HT-29 (cell line): ENCODE data around the gene SSBP4. TPM values are rescaled to one million over a fixed set of nuclear protein-coding genes. Genes with fewer than 3 reads are reported as not detected.

Source experiments
- DNase-seq: peaks from one replicate; pipeline ENCODE4 v3.0.0-alpha.2; 2015; ENCODE audit warnings: low spot score
- total RNA-seq: library from RNA; depleted of rRNA; stranded (reverse); fragments of >200 nt; shearing (Covaris generic); gene quantifications from 2 replicates; pipeline ENCODE4 v1.2.3, GENCODE V29; 2014

SSBP4 gene
- total RNA-seq, 1 experiment from 2014 or later = 87.1 TPM

- no peak for DNase-seq
Observed at GRCh38 chr19:18467978-18468377, 48.8 kb downstream of the SSBP4 start.

- DNase-seq = peak; percentile 36
Observed at GRCh38 chr19:18468517-18468916, 49.3 kb downstream of the SSBP4 start.

- peak; percentile 67 for DNase-seq
Observed at GRCh38 chr19:18469069-18469846, 50.1 kb downstream of the SSBP4 start.

- DNase-seq = no peak
Observed at GRCh38 chr19:18470787-18471186, 51.6 kb downstream of the SSBP4 start.

- no peak for DNase-seq
Observed at GRCh38 chr19:18473003-18473705, 54.0 kb downstream of the SSBP4 start.

GRCh38 chr19:18473706-18474087 lies 54.5 kb downstream of the SSBP4 start:
- DNase-seq = no peak

- DNase-seq = no peak
Observed at GRCh38 chr19:18474366-18474887, 55.2 kb downstream of the SSBP4 start.

GRCh38 chr19:18475004-18475453 lies 55.8 kb downstream of the SSBP4 start:
- DNase-seq = no peak

- no peak for DNase-seq
Observed at GRCh38 chr19:18475762-18476331, 56.6 kb downstream of the SSBP4 start.

- no peak for DNase-seq
Observed at GRCh38 chr19:18476507-18477041, 57.4 kb downstream of the SSBP4 start.

- DNase-seq = no peak
Observed at GRCh38 chr19:18477042-18477779, 58.0 kb downstream of the SSBP4 start.

- no peak for DNase-seq
Observed at GRCh38 chr19:18477974-18478373, 58.8 kb downstream of the SSBP4 start.

GRCh38 chr19:18478545-18479311 lies 59.5 kb downstream of the SSBP4 start:
- DNase-seq = peak; percentile 38

GRCh38 chr19:18480006-18480691 lies 61.0 kb downstream of the SSBP4 start:
- DNase-seq = no peak

- no peak for DNase-seq
Observed at GRCh38 chr19:18481505-18482222, 62.5 kb downstream of the SSBP4 start.

GRCh38 chr19:18483119-18483890 lies 64.1 kb downstream of the SSBP4 start:
- no peak for DNase-seq
